Cardiac fibroblast (primary cell): ENCODE measurements around the gene CALM3.
"Not testable (repeated sequence)": the region's sequence is repeated elsewhere in the genome, so short reads cannot be mapped to it uniquely, and the experiment has no call there.

Source experiments
- DNase-seq, 2 donors: peaks; one replicate each; pipeline versions ENCODE4 v3.0.0 to v3.0.0-alpha.2; 2010; ENCODE audit warnings: low read depth in 2 of 2
- H3K4me3 ChIP-seq, 2 donors: replicated peaks in 1 of 2; 1 replicate in 1 of 2; 2 replicates in 1 of 2; pipeline ENCODE4 v1.5.1; 2011; ENCODE audit warnings: low read depth in 2 of 2, low read length in 2 of 2, mild to moderate bottlenecking in 2 of 2, moderate library complexity in 1 of 2
- CTCF ChIP-seq: IDR thresholded peaks from one replicate; pipeline ENCODE4 v1.5.1; 2011; ENCODE audit warnings: low read depth, mild to moderate bottlenecking, low read length, inconsistent platforms

The CALM3 gene

GRCh38 chr19:46601318-46602224 lies at the start of gene CALM3:
CALM3 (plus strand) TSS chr19:46601330; CDS start chr19:46601435, 105 bp downstream.
- no peak for DNase-seq
- peak within 1 kb of the TSS; percentile 98 to 99 for H3K4me3 ChIP-seq
- TF ChIP-seq CTCF: no peak

- DNase-seq: no peak
- no peak for TF ChIP-seq CTCF
- no peak overlapping the region for H3K4me3 ChIP-seq
These were observed 48.2 kb upstream of the CALM3 start for GRCh38 chr19:46552891-46553290.

GRCh38 chr19:46554161-46554560 lies 47.0 kb upstream of the CALM3 start:
- no peak overlapping the region for H3K4me3 ChIP-seq
- DNase-seq: no peak
- no peak for TF ChIP-seq CTCF

GRCh38 chr19:46555628-46556280 lies 45.4 kb upstream of the CALM3 start:
- no peak overlapping the region for H3K4me3 ChIP-seq
- DNase-seq: no peak

GRCh38 chr19:46556471-46556870 lies 44.7 kb upstream of the CALM3 start:
- H3K4me3 ChIP-seq, DNase-seq: not testable (repeated sequence)

More at GRCh38 chr19:46555628-46556280, 45.4 kb upstream of the CALM3 start:
- TF ChIP-seq CTCF: no peak

- no peak for DNase-seq
- no peak for TF ChIP-seq CTCF
- no peak overlapping the region for H3K4me3 ChIP-seq
These were observed 41.9 kb upstream of the CALM3 start for GRCh38 chr19:46559203-46559602.

- not testable (repeated sequence) for DNase-seq, H3K4me3 ChIP-seq
These were observed 41.5 kb upstream of the CALM3 start for GRCh38 chr19:46559675-46560074.
